Endothelial cell of umbilical vein (primary cell): ENCODE results near the gene RNASE8.

Source experiments
- CTCF ChIP-seq, 2 donors: IDR thresholded peaks; 1 replicate in 1 of 2; 2 replicates in 1 of 2; pipeline ENCODE4 v1.5.1; 2011; ENCODE audit warnings: low read length in 2 of 2, mild to moderate bottlenecking in 2 of 2, moderate library complexity in 2 of 2, control low read depth in 1 of 2, inconsistent platforms in 1 of 2, low read depth in 1 of 2; ENCODE audit not compliant: insufficient read depth in 1 of 2; ENCODE audit errors: extremely low read depth in 1 of 2
- EZH2 ChIP-seq: IDR thresholded peaks from 2 replicates; pipeline ENCODE4 v1.6.1; 2012; ENCODE audit warnings: borderline replicate concordance, low read depth, mild to moderate bottlenecking, moderate library complexity, low read length, inconsistent platforms; ENCODE audit not compliant: severe bottlenecking
- FOS ChIP-seq: IDR thresholded peaks from 2 replicates; pipeline ENCODE4 v1.6.1; 2011; ENCODE audit warnings: mild to moderate bottlenecking, low read length, moderate library complexity, borderline replicate concordance; ENCODE audit not compliant: insufficient read depth
- JUN ChIP-seq: IDR thresholded peaks from 2 replicates; pipeline ENCODE4 v1.6.1; 2011; ENCODE audit warnings: borderline replicate concordance, low read depth; ENCODE audit not compliant: insufficient read length, insufficient read depth
- MYC ChIP-seq: IDR thresholded peaks from one replicate; pipeline ENCODE4 v1.6.1; 2011; ENCODE audit warnings: mild to moderate bottlenecking, low read depth, low read length
- POLR2A ChIP-seq: IDR thresholded peaks from 2 replicates; pipeline ENCODE4 v1.6.1; 2012; ENCODE audit warnings: low read depth, mild to moderate bottlenecking, control low read depth, low read length

GRCh38 chr14:21107283-21107800, 49.7 kb downstream of the RNASE8 start:
- TF ChIP-seq POLR2A (no peak), CTCF (IDR thresholded peaks at IDR 0.05; ENCODE audit: extremely low read depth in 1 of 2, insufficient read depth in 1 of 2, low read depth in 1 of 2, low read length in 2 of 2) (no peak), FOS (no peak), JUN (no peak), MYC (no peak), EZH2 (no peak)
